ENCODE results near the gene TMEM63B.

DNA sequence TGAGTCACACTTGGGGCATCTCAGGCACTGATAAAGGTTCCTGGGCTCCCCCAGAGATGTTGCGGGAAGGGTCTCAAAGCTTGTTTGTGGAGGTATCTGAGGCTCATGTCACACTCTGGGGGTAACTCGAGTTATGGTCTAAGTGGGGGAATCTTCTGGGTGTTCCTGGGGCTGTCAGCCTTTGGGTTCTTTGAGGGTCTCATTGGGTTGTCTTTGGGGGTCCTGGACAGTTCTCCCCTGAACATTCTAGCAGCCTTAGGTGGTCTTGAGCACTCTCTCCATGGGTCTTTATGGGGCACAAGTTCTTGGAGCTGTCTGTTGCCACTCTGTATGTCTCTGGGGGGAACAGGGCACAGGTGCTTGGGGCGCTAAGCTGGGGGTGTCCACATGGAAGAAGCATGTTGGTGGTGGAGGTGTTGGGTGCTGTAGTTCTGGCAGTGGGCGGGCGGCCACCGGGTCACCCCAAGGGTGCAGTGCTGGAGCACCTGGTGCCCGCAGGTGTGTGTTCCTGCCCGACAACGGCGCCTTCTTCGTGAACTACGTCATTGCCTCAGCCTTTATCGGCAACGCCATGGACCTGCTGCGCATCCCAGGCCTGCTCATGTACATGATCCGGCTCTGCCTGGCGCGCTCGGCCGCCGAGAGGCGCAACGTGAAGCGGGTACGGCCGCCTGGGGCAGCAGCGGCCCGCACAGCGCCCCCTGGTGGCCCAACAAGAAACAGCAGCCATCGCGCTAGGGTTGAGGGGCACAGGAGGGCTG lies 24.2 kb downstream of the TMEM63B start:
- TF ChIP-seq CTCF (IDR thresholded peaks at IDR 0.05) = peak; percentile 91 to 99 (median 98)
- no peak for TF ChIP-seq POLR2A (IDR thresholded peaks at IDR 0.05)

Measured in thyroid gland (tissue), 4 donors.